Large intestine (tissue), 3 donors: ENCODE data around the gene ADGRB3. TPM values are rescaled to one million over a fixed set of nuclear protein-coding genes. Genes with fewer than 3 reads are reported as not detected.
"Not testable (repeated sequence)": the region's sequence is repeated elsewhere in the genome, so short reads cannot be mapped to it uniquely, and the experiment has no call there.

ENCODE experiments used
- DNase-seq, 2 donors: peaks; one replicate each; pipeline versions ENCODE4 v3.0.0 to v3.0.0-alpha.2; 2013
- H3K27ac ChIP-seq: one replicate; pipeline ENCODE4 v1.5.1; 2013; ENCODE audit warnings: low read length
- H3K27me3 ChIP-seq: 2 replicates; pipeline ENCODE4 v1.6.1; 2013; ENCODE audit warnings: low read length; ENCODE audit not compliant: control insufficient read depth, insufficient read depth
- H3K36me3 ChIP-seq: 2 replicates; pipeline ENCODE4 v1.6.1; 2013; ENCODE audit warnings: low read length; ENCODE audit not compliant: control insufficient read depth, insufficient read depth
- H3K4me1 ChIP-seq: one replicate; pipeline ENCODE4 v1.6.1; 2013; ENCODE audit warnings: low read length; ENCODE audit not compliant: control insufficient read depth, insufficient read depth
- H3K4me3 ChIP-seq: one replicate; pipeline ENCODE4 v1.5.1; 2013; ENCODE audit warnings: low read length
- H3K9me3 ChIP-seq: one replicate; pipeline ENCODE4 v1.6.1; 2013; ENCODE audit warnings: mild to moderate bottlenecking, low read depth, low read length, moderate library complexity; ENCODE audit not compliant: control insufficient read depth
- WGBS: methylation state at CpG from one replicate; pipeline ENCODE4 v1.1.5; 2013; ENCODE audit warnings: low lambda C conversion rate; ENCODE audit not compliant: insufficient coverage; 5-methylcytosine and 5-hydroxymethylcytosine counted together
- polyA plus RNA-seq: library from polyadenylated mRNA; unstranded; fragments of 120-200 nt; gene quantifications from one replicate; pipeline ENCODE4 v1.2.1, GENCODE V29; 2013

ADGRB3 gene
- polyA plus RNA-seq, 1 donor, result 8.3 TPM

GRCh38 chr6:68735866-68736265 lies 100.8 kb downstream of the ADGRB3 start:
- no peaks in the 10 kb centered on the region for H3K27me3 ChIP-seq
- H3K4me1 ChIP-seq, result no peaks in the 10 kb centered on the region
- no peak overlapping the region for H3K4me3 ChIP-seq
- H3K36me3 ChIP-seq, result no peaks in the 10 kb centered on the region
- no peak for DNase-seq
- H3K27ac ChIP-seq, result no peak overlapping the region
- H3K9me3 ChIP-seq, result no peaks in the 10 kb centered on the region

GRCh38 chr6:68737061-68737460 lies 102.0 kb downstream of the ADGRB3 start:
- no peak overlapping the region for H3K27ac ChIP-seq
- no peaks in the 10 kb centered on the region for H3K9me3 ChIP-seq
- H3K27me3 ChIP-seq, result no peaks in the 10 kb centered on the region
- no peak overlapping the region for H3K4me3 ChIP-seq
- no peaks in the 10 kb centered on the region for H3K36me3 ChIP-seq
- H3K4me1 ChIP-seq, result no peaks in the 10 kb centered on the region
- DNase-seq, result no peak

- Histone ChIP-seq H3K4me1 (no peaks in the 10 kb centered on the region), H3K9me3 (no peaks in the 10 kb centered on the region), H3K27ac (no peak overlapping the region)
These were observed 103.0 kb downstream of the ADGRB3 start for GRCh38 chr6:68738039-68738438.

GRCh38 chr6:68740828-68741500 lies 105.9 kb downstream of the ADGRB3 start:
- Histone ChIP-seq H3K9me3 (no peaks in the 10 kb centered on the region), H3K27me3 (no peaks in the 10 kb centered on the region), H3K27ac (no peak overlapping the region), H3K4me1 (no peaks in the 10 kb centered on the region), H3K36me3 (no peaks in the 10 kb centered on the region), H3K4me3 (no peak overlapping the region)
- no peak for DNase-seq
- WGBS, result 20% methylated on average over 1 of the region's 2 CpGs

More at GRCh38 chr6:68738039-68738438, 103.0 kb downstream of the ADGRB3 start:
- Histone ChIP-seq H3K27me3 (no peaks in the 10 kb centered on the region), H3K4me3 (no peak overlapping the region), H3K36me3 (no peaks in the 10 kb centered on the region)
- DNase-seq, result no peak

GRCh38 chr6:68741501-68742386 lies 106.7 kb downstream of the ADGRB3 start:
- Histone ChIP-seq H3K36me3 (no peaks in the 10 kb centered on the region), H3K4me1 (no peaks in the 10 kb centered on the region), H3K9me3 (no peaks in the 10 kb centered on the region), H3K27ac (no peak overlapping the region), H3K27me3 (no peaks in the 10 kb centered on the region), H3K4me3 (no peak overlapping the region)
- DNase-seq, result no peak
- WGBS, result 79% methylated on average over 2 of the region's 5 CpGs

GRCh38 chr6:68743099-68743498 lies 108.0 kb downstream of the ADGRB3 start:
- Histone ChIP-seq H3K27me3 (no peaks in the 10 kb centered on the region), H3K4me3 (no peak overlapping the region), H3K9me3 (no peaks in the 10 kb centered on the region), H3K36me3 (no peaks in the 10 kb centered on the region), H3K27ac (no peak overlapping the region), H3K4me1 (no peaks in the 10 kb centered on the region)
- WGBS, result no CpG with 5 or more reads among the region's 1 CpG
- DNase-seq, result no peak

GRCh38 chr6:68744376-68744775 lies 109.3 kb downstream of the ADGRB3 start:
- DNase-seq, H3K27me3 ChIP-seq, H3K4me3 ChIP-seq, H3K9me3 ChIP-seq, H3K36me3 ChIP-seq, H3K27ac ChIP-seq, H3K4me1 ChIP-seq: not testable (repeated sequence)
- WGBS, result no CpG with 5 or more reads among the region's 1 CpG

- DNase-seq, result no peak
- H3K27me3 ChIP-seq, result no peaks in the 10 kb centered on the region
- H3K4me3 ChIP-seq, result no peak overlapping the region
- H3K9me3 ChIP-seq, result no peaks in the 10 kb centered on the region
- H3K4me1 ChIP-seq, result no peaks in the 10 kb centered on the region
- no peaks in the 10 kb centered on the region for H3K36me3 ChIP-seq
- WGBS, result 83% methylated on average over 1 of the region's 1 CpG
- H3K27ac ChIP-seq, result no peak overlapping the region
These were observed 111.3 kb downstream of the ADGRB3 start for GRCh38 chr6:68746376-68746775.

- H3K27me3 ChIP-seq, result no peaks in the 10 kb centered on the region
- H3K36me3 ChIP-seq, result no peaks in the 10 kb centered on the region
- WGBS, result no CpG with 5 or more reads among the region's 1 CpG
- no peak overlapping the region for H3K4me3 ChIP-seq
- H3K27ac ChIP-seq, result no peak overlapping the region
- H3K9me3 ChIP-seq, result no peaks in the 10 kb centered on the region
- no peaks in the 10 kb centered on the region for H3K4me1 ChIP-seq
- DNase-seq, result no peak
These were observed 112.2 kb downstream of the ADGRB3 start for GRCh38 chr6:68747110-68747790.

GRCh38 chr6:68747832-68748231 lies 112.8 kb downstream of the ADGRB3 start:
- H3K4me1 ChIP-seq, H3K9me3 ChIP-seq, H3K36me3 ChIP-seq, H3K27me3 ChIP-seq, H3K4me3 ChIP-seq, H3K27ac ChIP-seq, DNase-seq: not testable (repeated sequence)
- WGBS, result no CpG with 5 or more reads among the region's 3 CpGs
